PC-9 (cell line): Measurements from ENCODE around the gene IRAK2.

Experiments used
- CTCF ChIP-seq: fragments of 200-600 bp; sonication (generic); conservative IDR thresholded peaks from 2 replicates; pipeline ENCODE4 v1.6.1; 2017; ENCODE audit warnings: mixed run types, antibody characterized with exemption, mild to moderate bottlenecking, moderate library complexity
- EZH2 ChIP-seq: fragments of 200-600 bp; sonication (generic); IDR thresholded peaks from 2 replicates; pipeline ENCODE4 v1.8.0; 2017; ENCODE audit warnings: antibody characterized with exemption, low read depth

GRCh38 chr3:10205451-10206165 is 40.9 kb downstream of the IRAK2 start:
- no peak for TF ChIP-seq CTCF
- no peak for TF ChIP-seq EZH2
